Mesenchymal stem cell (in vitro differentiated cells and primary cell): ENCODE measurements around the gene HDLBP.

ENCODE experiments used
- DNase-seq: peaks from one replicate; pipeline ENCODE4 v3.0.0-alpha.2; 2013
- H2AFZ ChIP-seq: one replicate; pipeline ENCODE4 v1.6.1; 2013; ENCODE audit warnings: low read depth, mild to moderate bottlenecking, control low read depth, inconsistent platforms, low read length, moderate library complexity
- H2AK5ac ChIP-seq: 2 replicates; pipeline ENCODE4 v1.6.1; 2013; ENCODE audit warnings: low read length, moderate library complexity, mild to moderate bottlenecking, inconsistent platforms; ENCODE audit not compliant: severe bottlenecking
- H2BK120ac ChIP-seq: one replicate; pipeline ENCODE4 v1.6.1; 2013; ENCODE audit warnings: low read depth, mild to moderate bottlenecking, inconsistent platforms, low read length, moderate library complexity
- H2BK12ac ChIP-seq, 2 experiments: one replicate each; pipeline ENCODE4 v1.6.1; 2013; ENCODE audit warnings: inconsistent platforms in 2 of 2, low read length in 2 of 2, mild to moderate bottlenecking in 2 of 2, moderate library complexity in 2 of 2, control low read depth in 1 of 2
- H2BK15ac ChIP-seq: one replicate; pipeline ENCODE4 v1.6.1; 2013; ENCODE audit warnings: mild to moderate bottlenecking, low read depth, inconsistent platforms; ENCODE audit not compliant: poor library complexity, severe bottlenecking
- H2BK5ac ChIP-seq: 2 replicates; pipeline ENCODE4 v1.6.1; 2013; ENCODE audit warnings: low read depth, mild to moderate bottlenecking, low read length, control low read depth, inconsistent platforms; ENCODE audit not compliant: poor library complexity, severe bottlenecking
- H3K14ac ChIP-seq, 2 experiments: one replicate each; pipeline ENCODE4 v1.6.1; 2013; ENCODE audit warnings: inconsistent platforms in 2 of 2, low read length in 2 of 2, control low read depth in 1 of 2, mild to moderate bottlenecking in 1 of 2, moderate library complexity in 1 of 2
- H3K18ac ChIP-seq, 2 experiments: one replicate each; pipeline ENCODE4 v1.6.1; 2013; ENCODE audit warnings: inconsistent platforms in 2 of 2, low read length in 2 of 2, control low read depth in 1 of 2, low read depth in 1 of 2, mild to moderate bottlenecking in 1 of 2
- H3K23ac ChIP-seq, 2 experiments: one replicate each; pipeline ENCODE4 v1.6.1; 2013; ENCODE audit warnings: inconsistent platforms in 2 of 2, low read length in 2 of 2, mild to moderate bottlenecking in 2 of 2, moderate library complexity in 2 of 2, control low read depth in 1 of 2
- H3K27ac ChIP-seq: 2 replicates; pipeline ENCODE4 v1.5.1; 2013; ENCODE audit warnings: mild to moderate bottlenecking, moderate library complexity, low read length, control low read depth, inconsistent platforms; ENCODE audit not compliant: poor library complexity, severe bottlenecking
- H3K27me3 ChIP-seq, 2 experiments: 2 replicates each; pipeline versions ENCODE4 v1.6.1 to v1.7.0; 2013; ENCODE audit warnings: low read length in 2 of 2, mild to moderate bottlenecking in 2 of 2, moderate library complexity in 2 of 2, control low read depth in 1 of 2, inconsistent platforms in 1 of 2; ENCODE audit not compliant: control insufficient read depth in 1 of 2, insufficient read depth in 1 of 2
- H3K36me3 ChIP-seq, 2 experiments: 2 replicates each; pipeline versions ENCODE4 v1.6.1 to v1.7.0; 2013; ENCODE audit warnings: low read length in 2 of 2, control low read depth in 1 of 2, inconsistent platforms in 1 of 2, low read depth in 1 of 2, mild to moderate bottlenecking in 1 of 2; ENCODE audit not compliant: insufficient read depth in 2 of 2, control insufficient read depth in 1 of 2
- H3K4ac ChIP-seq, 2 experiments: one replicate each; pipeline ENCODE4 v1.6.1; 2013; ENCODE audit warnings: inconsistent platforms in 2 of 2, low read length in 2 of 2, mild to moderate bottlenecking in 2 of 2, moderate library complexity in 2 of 2, control low read depth in 1 of 2, low read depth in 1 of 2
- H3K4me1 ChIP-seq: 2 replicates; pipeline ENCODE4 v1.6.1; 2013; ENCODE audit warnings: low read depth, low read length, control low read depth; ENCODE audit not compliant: control insufficient read depth, insufficient read depth
- H3K4me2 ChIP-seq: 2 replicates; pipeline ENCODE4 v1.6.1; 2013; ENCODE audit warnings: low read length, mild to moderate bottlenecking, inconsistent platforms; ENCODE audit not compliant: poor library complexity, severe bottlenecking
- H3K4me3 ChIP-seq, 2 experiments: 2 replicates each; pipeline versions ENCODE4 v1.5.1 to v1.7.0; 2013; ENCODE audit warnings: low read length in 2 of 2, mild to moderate bottlenecking in 2 of 2, control low read depth in 1 of 2, low read depth in 1 of 2; ENCODE audit not compliant: insufficient read depth in 1 of 2
- H3K79me1 ChIP-seq: replicated peaks from 2 replicates; pipeline ENCODE4 v1.6.1; 2013; ENCODE audit warnings: mild to moderate bottlenecking, control low read depth, low read length, inconsistent platforms; ENCODE audit not compliant: poor library complexity, severe bottlenecking
- H3K9ac ChIP-seq: 2 replicates; pipeline ENCODE4 v1.7.0; 2013; ENCODE audit warnings: mild to moderate bottlenecking, low read length, moderate library complexity
- H3K9me3 ChIP-seq: 2 replicates; pipeline ENCODE4 v1.7.0; 2013; ENCODE audit warnings: mild to moderate bottlenecking, low read length; ENCODE audit not compliant: control insufficient read depth
- H4K8ac ChIP-seq: one replicate; pipeline ENCODE4 v1.6.1; 2013; ENCODE audit warnings: inconsistent platforms, mild to moderate bottlenecking, low read length, moderate library complexity
- H4K91ac ChIP-seq: one replicate; pipeline ENCODE4 v1.6.1; 2013; ENCODE audit warnings: mild to moderate bottlenecking, low read length, inconsistent platforms
- WGBS: methylation state at CpG from one replicate; pipeline ENCODE4 v1.1.7; 2013; ENCODE audit warnings: mixed read lengths; 5-methylcytosine and 5-hydroxymethylcytosine counted together

HDLBP gene

DNA sequence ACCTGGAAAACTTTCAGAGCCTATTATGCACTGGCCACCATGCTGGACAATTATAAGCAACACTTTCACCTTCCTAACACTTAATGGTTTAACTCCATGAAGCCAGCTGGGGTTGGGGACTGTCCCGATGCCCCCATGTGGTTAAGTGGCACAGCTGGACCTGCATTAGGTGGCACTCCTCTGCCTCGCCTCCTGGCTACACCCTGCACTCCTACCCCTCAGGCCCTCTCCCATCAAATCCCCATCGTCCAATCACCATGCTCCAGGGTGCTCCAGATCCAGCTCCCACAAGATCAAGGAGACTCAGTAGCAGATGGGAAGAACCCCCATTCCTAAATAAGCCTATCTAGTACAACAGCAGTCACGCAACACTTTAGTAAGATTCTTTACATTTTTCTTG lies 53.8 kb downstream of the HDLBP start:
- 100% methylated on average over 3 of the region's 4 CpGs for WGBS

DNA sequence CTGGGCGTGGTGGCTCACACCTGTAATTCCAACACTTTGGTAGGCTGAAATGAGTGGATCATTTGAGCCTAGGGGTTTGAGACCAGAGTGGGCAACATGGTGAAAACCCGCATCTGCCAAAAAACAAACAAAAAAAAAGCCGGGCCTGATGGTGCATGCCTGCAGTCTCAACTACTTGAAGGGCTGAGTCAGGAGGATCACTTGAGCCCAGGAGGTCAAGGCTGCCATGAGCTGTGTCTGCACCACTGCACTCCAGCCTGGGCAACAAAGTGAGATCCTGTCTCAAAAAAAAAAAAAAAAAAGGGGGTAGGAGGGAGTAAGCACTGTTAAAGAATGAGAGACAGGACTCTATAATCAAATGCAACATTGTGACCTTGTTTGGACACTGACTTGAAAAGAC lies 54.6 kb downstream of the HDLBP start:
- DNase-seq = no peak
- Histone ChIP-seq H3K27ac (no peak overlapping the region), H3K14ac (no peak overlapping the region), H2AK5ac (no peak overlapping the region), H3K79me1 (peaks cover 29% of the 10 kb centered on the region), H2BK15ac (no peak overlapping the region), H3K4me3 (no peak overlapping the region), H4K91ac (no peak overlapping the region), H3K9me3 (no peaks in the 10 kb centered on the region), H2BK5ac (no peak overlapping the region), H3K23ac (no peak overlapping the region), H3K36me3 (peaks cover 67 to 91% of the 10 kb centered on the region in 2 experiments), H3K9ac (no peak overlapping the region), H2BK120ac (no peak overlapping the region), H2AFZ (no peak overlapping the region), H3K27me3 (no peaks in the 10 kb centered on the region), H2BK12ac (no peak overlapping the region), H4K8ac (no peak overlapping the region), H3K18ac (no peak overlapping the region), H3K4ac (no peak overlapping the region), H3K4me1 (no peaks in the 10 kb centered on the region), H3K4me2 (no peak overlapping the region)
- 94% methylated on average over 3 of the region's 3 CpGs for WGBS

More for the DNA sequence above, 53.8 kb downstream of the HDLBP start:
- Histone ChIP-seq H2BK12ac (peak overlapping the region in 1 of 2 experiments; percentile 30), H4K8ac (no peak overlapping the region), H3K27me3 (no peaks in the 10 kb centered on the region), H2BK15ac (no peak overlapping the region), H3K4me2 (no peak overlapping the region), H3K79me1 (peaks cover 23% of the 10 kb centered on the region), H3K36me3 (peaks cover 66 to 91% of the 10 kb centered on the region in 2 experiments), H4K91ac (no peak overlapping the region), H3K18ac (no peak overlapping the region), H3K27ac (no peak overlapping the region), H2BK5ac (no peak overlapping the region), H2AFZ (no peak overlapping the region), H3K9ac (no peak overlapping the region), H3K14ac (no peak overlapping the region), H3K9me3 (no peaks in the 10 kb centered on the region), H2AK5ac (no peak overlapping the region), H3K4ac (no peak overlapping the region), H2BK120ac (no peak overlapping the region), H3K23ac (no peak overlapping the region), H3K4me1 (no peaks in the 10 kb centered on the region), H3K4me3 (no peak overlapping the region)
- no peak for DNase-seq

DNA sequence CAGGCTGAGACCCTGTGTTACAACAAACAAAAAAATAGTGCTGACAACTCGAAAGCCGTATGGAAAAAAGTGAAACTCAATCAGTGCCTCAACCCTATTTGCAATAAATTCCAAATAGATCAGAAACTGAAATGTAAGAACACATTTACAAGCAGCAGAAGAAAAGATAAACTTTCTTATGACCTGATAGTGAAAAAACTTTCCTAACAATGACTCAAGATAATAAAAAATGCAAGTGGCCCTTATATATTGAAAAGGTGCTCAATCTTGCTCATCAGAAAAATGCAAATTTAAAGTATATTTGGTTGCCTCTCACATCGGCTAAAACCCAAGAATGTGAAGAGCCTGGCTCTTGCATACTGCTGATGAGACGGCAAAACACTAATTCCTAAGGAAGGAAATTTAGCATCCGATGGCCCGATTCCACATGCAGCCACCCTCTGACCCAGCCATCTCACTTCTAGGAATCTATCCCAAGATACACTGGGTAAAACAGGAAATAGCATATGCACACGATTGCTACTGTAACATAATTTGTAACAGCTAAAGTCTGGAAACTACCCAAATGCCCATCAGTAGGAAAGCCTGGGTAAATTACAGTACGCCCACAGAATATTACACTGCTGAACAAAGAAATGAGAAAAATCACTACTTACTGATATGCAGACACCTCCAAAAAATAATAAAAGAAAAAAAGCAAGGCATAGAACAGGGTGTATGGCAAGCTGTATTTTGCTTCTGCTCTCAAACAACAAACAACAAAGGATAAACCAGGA lies 56.8 kb downstream of the HDLBP start:
- Histone ChIP-seq H4K91ac (no peak overlapping the region), H3K18ac (no peak overlapping the region), H3K9ac (peak overlapping the region; percentile 23), H4K8ac (no peak overlapping the region), H3K36me3 (peaks cover 66 to 94% of the 10 kb centered on the region in 2 experiments), H2BK15ac (no peak overlapping the region), H2AK5ac (no peak overlapping the region), H3K27ac (no peak overlapping the region), H3K23ac (no peak overlapping the region), H3K4me2 (no peak overlapping the region), H2BK5ac (no peak overlapping the region), H2AFZ (no peak overlapping the region), H3K4me1 (no peaks in the 10 kb centered on the region), H3K27me3 (no peaks in the 10 kb centered on the region), H3K9me3 (no peaks in the 10 kb centered on the region), H3K14ac (no peak overlapping the region), H2BK12ac (no peak overlapping the region), H3K4me3 (no peak overlapping the region), H3K79me1 (peaks cover 38% of the 10 kb centered on the region), H2BK120ac (no peak overlapping the region), H3K4ac (no peak overlapping the region)
- WGBS = 84% methylated on average over 8 of the region's 8 CpGs
- no peak for DNase-seq

DNA sequence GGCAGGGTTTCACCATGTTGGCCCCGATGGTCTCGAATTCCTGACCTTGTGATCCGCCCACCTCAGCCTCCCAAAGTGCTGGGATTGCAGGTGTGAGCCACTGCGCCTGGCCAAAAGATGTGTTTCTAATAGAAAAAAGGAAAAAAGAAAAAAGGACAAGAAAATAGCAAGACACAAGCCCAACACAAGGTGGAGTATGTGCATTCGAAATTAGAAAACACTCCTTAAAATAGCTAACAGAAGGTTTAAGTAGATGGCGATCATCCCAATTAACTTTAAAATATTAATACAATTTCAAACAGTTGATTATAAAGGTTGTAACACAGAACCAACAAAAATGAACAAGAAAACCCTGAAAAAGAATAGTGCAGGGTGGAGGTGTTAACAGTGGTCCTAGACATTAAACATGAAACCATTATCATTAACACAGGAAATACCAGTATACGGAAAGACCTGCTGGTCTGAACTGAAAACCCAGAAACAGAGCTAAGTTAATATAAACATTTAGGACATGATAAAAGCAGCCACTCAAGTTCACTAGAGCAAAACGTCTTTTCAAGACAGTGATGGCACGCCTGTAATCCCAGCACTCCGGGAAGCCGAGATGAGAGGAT lies 57.9 kb downstream of the HDLBP start:
- peaks cover 68 to 94% of the 10 kb centered on the region in 2 experiments for H3K36me3 ChIP-seq
- no peak overlapping the region for H2AK5ac ChIP-seq
- no peak overlapping the region for H4K8ac ChIP-seq
- H4K91ac ChIP-seq = no peak overlapping the region
- H2BK15ac ChIP-seq = no peak overlapping the region
- no peak overlapping the region for H3K9ac ChIP-seq
- no peaks in the 10 kb centered on the region for H3K4me1 ChIP-seq
- no peaks in the 10 kb centered on the region for H3K27me3 ChIP-seq
- no peak overlapping the region for H3K4me3 ChIP-seq
- no peak overlapping the region for H3K14ac ChIP-seq
- no peak overlapping the region for H3K18ac ChIP-seq
- H3K9me3 ChIP-seq = no peaks in the 10 kb centered on the region
- peak; percentile 75 for DNase-seq
- H3K79me1 ChIP-seq = peaks cover 40% of the 10 kb centered on the region
- H3K23ac ChIP-seq = no peak overlapping the region
- H3K27ac ChIP-seq = no peak overlapping the region
- H2BK120ac ChIP-seq = no peak overlapping the region
- no peak overlapping the region for H3K4me2 ChIP-seq
- no peak overlapping the region for H2BK12ac ChIP-seq
- H2AFZ ChIP-seq = no peak overlapping the region
- H2BK5ac ChIP-seq = no peak overlapping the region
- WGBS = 51% methylated on average over 8 of the region's 11 CpGs
- H3K4ac ChIP-seq = no peak overlapping the region
